Lower leg skin (tissue), 4 donors: ENCODE results near the gene RBMXL2. TPM values are rescaled to one million over a fixed set of nuclear protein-coding genes. Genes with fewer than 3 reads are reported as not detected.

Experiments used
- DNase-seq, 2 donors: peaks; one replicate each; pipeline ENCODE4 v3.0.0-alpha.2; 2019; ENCODE audit warnings: low spot score in 2 of 2
- H3K4me3 ChIP-seq: fragments of 200-600 bp; sonication (generic); 2 replicates; pipeline ENCODE4 v1.5.1; 2017; ENCODE audit warnings: mild to moderate bottlenecking, low read depth; ENCODE audit not compliant: poor library complexity, severe bottlenecking
- CTCF ChIP-seq, 3 donors: fragments of 450-650 bp; IDR thresholded peaks; one replicate each; pipeline ENCODE4 v1.5.1; 2016; ENCODE audit warnings: antibody characterized with exemption in 3 of 3, mild to moderate bottlenecking in 3 of 3, moderate library complexity in 2 of 3
- POLR2A ChIP-seq, 2 donors: fragments of 450-650 bp; IDR thresholded peaks; one replicate each; pipeline ENCODE4 v1.6.1; 2016 to 2017; ENCODE audit warnings: antibody characterized with exemption in 2 of 2, mild to moderate bottlenecking in 1 of 2, moderate library complexity in 1 of 2
- WGBS, 2 donors: methylation state at CpG; one replicate each; pipeline ENCODE4 v1.1.5; 2018; 5-methylcytosine and 5-hydroxymethylcytosine counted together
- intact Hi-C: fragments of 100-400 bp; cut with DNase I; formaldehyde crosslinking; loops from one replicate; pipeline ENCODE4 v1.15.0; 2023; ENCODE audit warnings: low total_unique reads
- total RNA-seq, 4 donors: library from RNA; depleted of rRNA; stranded (reverse); fragments of >200 nt; gene quantifications; one replicate each; pipeline ENCODE4 v1.1.0, GENCODE V29; 2016

RBMXL2 gene
- total RNA-seq, 4 donors from 2014 or later: not detected

- H3K4me3 ChIP-seq: no peak overlapping the region
- WGBS, 2 donors: 85 to 90% methylated on average over 2 of the region's 2 CpGs
- TF ChIP-seq CTCF (IDR thresholded peaks at IDR 0.05) (no peak), POLR2A (IDR thresholded peaks at IDR 0.05) (no peak)
- intact Hi-C loops: no loop called here
- no peak for DNase-seq
Measured at GRCh38 chr11:7062534-7062933, 26.3 kb upstream of the RBMXL2 start.

GRCh38 chr11:7072401-7073028, 16.3 kb upstream of the RBMXL2 start:
- intact Hi-C loops: no loop called here
- no peak for TF ChIP-seq CTCF (IDR thresholded peaks at IDR 0.05)
- TF ChIP-seq POLR2A (IDR thresholded peaks at IDR 0.05): no peak
- WGBS, 2 donors: 40 to 51% methylated on average over 4 of the region's 4 CpGs
- H3K4me3 ChIP-seq: no peak overlapping the region
- no peak for DNase-seq

- TF ChIP-seq POLR2A (IDR thresholded peaks at IDR 0.05): no peak
- TF ChIP-seq CTCF (IDR thresholded peaks at IDR 0.05): no peak
- no peak for DNase-seq
- H3K4me3 ChIP-seq: no peak overlapping the region
- intact Hi-C loops: no loop called here
- WGBS, 2 donors: 61 to 77% methylated on average over 15 to 16 of the region's 16 CpGs
Measured at GRCh38 chr11:7077101-7077500, 11.7 kb upstream of the RBMXL2 start.

GRCh38 chr11:7079545-7080135, 9.2 kb upstream of the RBMXL2 start:
- intact Hi-C loops: no loop called here
- WGBS, 2 donors: 82% methylated on average over 7 of the region's 7 CpGs
- TF ChIP-seq CTCF (IDR thresholded peaks at IDR 0.05) (no peak), POLR2A (IDR thresholded peaks at IDR 0.05) (no peak)
- DNase-seq: no peak
- H3K4me3 ChIP-seq: no peak overlapping the region

- no peak for TF ChIP-seq POLR2A (IDR thresholded peaks at IDR 0.05)
- TF ChIP-seq CTCF (IDR thresholded peaks at IDR 0.05): no peak
- H3K4me3 ChIP-seq: no peak overlapping the region
- 75 to 87% methylated on average over 4 of the region's 4 CpGs for WGBS, 2 donors
- intact Hi-C loops: no loop called here
- no peak for DNase-seq
Measured at GRCh38 chr11:7080900-7081299, 7.9 kb upstream of the RBMXL2 start.

GRCh38 chr11:7081441-7081840, 7.4 kb upstream of the RBMXL2 start:
- intact Hi-C loops: no loop called here
- H3K4me3 ChIP-seq: no peak overlapping the region
- DNase-seq: no peak
- no peak for TF ChIP-seq CTCF (IDR thresholded peaks at IDR 0.05)
- no peak for TF ChIP-seq POLR2A (IDR thresholded peaks at IDR 0.05)
- 69 to 89% methylated on average over 1 of the region's 1 CpG for WGBS, 2 donors
